IMR-90 (cell line): ENCODE data around the gene ARHGAP24. TPM values are rescaled to one million over a fixed set of nuclear protein-coding genes. Genes with fewer than 3 reads are reported as not detected.

ENCODE experiments used
- ATAC-seq: fragments of 200-7000 bp; cut with Tn5 transposase; 2 replicates; pipeline ENCODE4 v1.9.1; 2020; ENCODE audit warnings: low read depth, mild to moderate bottlenecking, moderate library complexity
- BruUV-seq: library from RNA; stranded (reverse); fragments of 400-500 nt; replicated peaks from 2 replicates; lab custom pipeline; 2021; lab: Mats Ljungman, UMichigan
- CTCF ChIA-PET: fragments of 300-600 bp; formaldehyde crosslinking; extraction: SDS; loops from one replicate; lab custom pipeline; 2021; ENCODE audit warnings: antibody characterized with exemption; lab: Yijun Ruan, JAX
- POLR2A ChIA-PET: fragments of 300-600 bp; sonication (Branson Sonifier 250); formaldehyde crosslinking; loops from one replicate; lab custom pipeline; 2022; ENCODE audit warnings: antibody characterized with exemption; ENCODE audit not compliant: unreplicated experiment; lab: Charles Lee
- DNase-seq: peaks from one replicate; pipeline ENCODE4 v3.0.0; 2013
- H2AFZ ChIP-seq: replicated peaks from 2 replicates; pipeline ENCODE3; 2013; ENCODE audit warnings: low read length, mild to moderate bottlenecking; ENCODE audit not compliant: poor library complexity
- H2AK5ac ChIP-seq: 2 replicates; pipeline ENCODE4 v1.6.1; 2013; ENCODE audit warnings: low read depth, low read length, inconsistent platforms
- H2AK9ac ChIP-seq: replicated peaks from 2 replicates; pipeline ENCODE3; 2013; ENCODE audit warnings: mild to moderate bottlenecking, low read depth, low read length, moderate library complexity; ENCODE audit not compliant: poor library complexity
- H2BK120ac ChIP-seq: 2 replicates; pipeline ENCODE4 v1.6.1; 2013; ENCODE audit warnings: low read depth, low read length, inconsistent platforms
- H2BK15ac ChIP-seq: 3 replicates; pipeline ENCODE4 v1.6.1; 2013; ENCODE audit warnings: low read depth, low read length, inconsistent platforms
- H2BK20ac ChIP-seq: 2 replicates; pipeline ENCODE4 v1.6.1; 2013; ENCODE audit warnings: low read depth, mild to moderate bottlenecking, inconsistent platforms, low read length, moderate library complexity
- H2BK5ac ChIP-seq: 2 replicates; pipeline ENCODE4 v1.6.1; 2013; ENCODE audit warnings: mild to moderate bottlenecking, low read depth, low read length, inconsistent platforms; ENCODE audit not compliant: poor library complexity, severe bottlenecking
- H3K14ac ChIP-seq: replicated peaks from 2 replicates; pipeline ENCODE4 v1.6.1; 2013; ENCODE audit warnings: low read depth, low read length, inconsistent platforms
- H3K18ac ChIP-seq: 2 replicates; pipeline ENCODE4 v1.6.1; 2013; ENCODE audit warnings: low read depth, low read length, control low read depth
- H3K23ac ChIP-seq: 2 replicates; pipeline ENCODE4 v1.6.1; 2013; ENCODE audit warnings: low read depth, low read length, inconsistent platforms
- H3K27ac ChIP-seq: 2 replicates; pipeline ENCODE4 v1.5.1; 2013; ENCODE audit warnings: mild to moderate bottlenecking, control low read depth, low read length; ENCODE audit not compliant: insufficient read depth
- H3K27me3 ChIP-seq: 2 replicates; pipeline ENCODE4 v1.6.1; 2013; ENCODE audit warnings: low read length; ENCODE audit not compliant: control insufficient read depth, insufficient read depth
- H3K36me3 ChIP-seq: 2 replicates; pipeline ENCODE4 v1.6.1; 2013; ENCODE audit warnings: low read length, mixed read lengths; ENCODE audit not compliant: control insufficient read depth, insufficient read depth
- H3K4ac ChIP-seq: 2 replicates; pipeline ENCODE4 v1.6.1; 2013; ENCODE audit warnings: low read depth, low read length, inconsistent platforms
- H3K4me1 ChIP-seq: 2 replicates; pipeline ENCODE4 v1.6.1; 2013; ENCODE audit warnings: low read length, mixed read lengths; ENCODE audit not compliant: control insufficient read depth, insufficient read depth
- H3K4me2 ChIP-seq: 2 replicates; pipeline ENCODE4 v1.6.1; 2013; ENCODE audit warnings: low read depth, mild to moderate bottlenecking, control low read depth, low read length, moderate library complexity
- H3K4me3 ChIP-seq: 2 replicates; pipeline ENCODE4 v1.5.1; 2013; ENCODE audit warnings: low read depth, mild to moderate bottlenecking, control low read depth, low read length, moderate library complexity; ENCODE audit not compliant: insufficient read depth
- H3K56ac ChIP-seq: 2 replicates; pipeline ENCODE4 v1.6.1; 2013; ENCODE audit warnings: low read length, inconsistent platforms; ENCODE audit not compliant: insufficient read depth; ENCODE audit errors: extremely low read depth
- H3K79me1 ChIP-seq, 2 experiments: 2 replicates each; pipeline ENCODE4 v1.6.1; 2013; ENCODE audit warnings: low read length in 2 of 2, inconsistent platforms in 1 of 2, low read depth in 1 of 2
- H3K9ac ChIP-seq: 2 replicates; pipeline ENCODE4 v1.6.1; 2013; ENCODE audit warnings: low read depth, low read length, control low read depth
- H3K9me1 ChIP-seq: 2 replicates; pipeline ENCODE4 v1.6.1; 2013; ENCODE audit warnings: low read length, inconsistent platforms; ENCODE audit not compliant: insufficient read depth
- H3K9me3 ChIP-seq: 2 replicates; pipeline ENCODE4 v1.6.1; 2013; ENCODE audit warnings: low read length; ENCODE audit not compliant: control insufficient read depth, insufficient read depth
- H4K20me1 ChIP-seq: 2 replicates; pipeline ENCODE4 v1.6.1; 2013; ENCODE audit warnings: low read length, inconsistent platforms; ENCODE audit not compliant: insufficient read depth
- H4K5ac ChIP-seq: 2 replicates; pipeline ENCODE4 v1.6.1; 2013; ENCODE audit warnings: mild to moderate bottlenecking, low read depth, low read length, control low read depth
- H4K8ac ChIP-seq, 2 experiments: 2 replicates each; pipeline ENCODE4 v1.6.1; 2013; ENCODE audit warnings: low read depth in 2 of 2, low read length in 2 of 2, control low read depth in 1 of 2, inconsistent platforms in 1 of 2
- H4K91ac ChIP-seq: 2 replicates; pipeline ENCODE4 v1.6.1; 2013; ENCODE audit warnings: low read depth, low read length, inconsistent platforms; ENCODE audit not compliant: insufficient read depth
- CEBPB ChIP-seq: IDR thresholded peaks from 2 replicates; pipeline ENCODE4 v1.6.1; 2012; ENCODE audit warnings: low read depth, low read length, improper control_type of control experiment
- CTCF ChIP-seq: conservative IDR thresholded peaks from 2 replicates; pipeline ENCODE4 v1.5.1; 2012; ENCODE audit warnings: mild to moderate bottlenecking, low read depth, low read length, improper control_type of control experiment
- RFX5 ChIP-seq: IDR thresholded peaks from 2 replicates; pipeline ENCODE4 v1.8.0; 2012; ENCODE audit warnings: low read depth, mild to moderate bottlenecking, low read length, moderate library complexity
- SMC3 ChIP-seq: fragments of 150-350 bp; IDR thresholded peaks from 2 replicates; pipeline ENCODE4 v1.6.1; 2016; ENCODE audit warnings: low read depth, mild to moderate bottlenecking, antibody characterized with exemption, low read length, moderate library complexity
- WGBS, 2 experiments: methylation state at CpG; one replicate each; pipeline versions ENCODE4 v1.1.5 to v1.1.7; 2013; ENCODE audit warnings: missing lambda C conversion rate in 2 of 2; ENCODE audit not compliant: insufficient read length in 1 of 2; ENCODE audit errors: extremely low coverage in 2 of 2; 5-methylcytosine and 5-hydroxymethylcytosine counted together
- dilution Hi-C: fragments of 300-500 bp; cut with HindIII; formaldehyde crosslinking; loops from one replicate; pipeline ENCODE4 v1.14.3; 2018; ENCODE audit warnings: low sequenced_read_pairs; ENCODE audit not compliant: unreplicated experiment
- in situ Hi-C: fragments of 300-500 bp; cut with MboI; formaldehyde crosslinking; loops from 3 replicates; pipeline ENCODE4 v1.14.3; 2019; ENCODE audit warnings: low sequenced_read_pairs, inconsistent platforms, mixed read lengths
- intact Hi-C: fragments of 100-400 bp; cut with micrococcal nuclease; formaldehyde crosslinking; loops from 2 replicates; pipeline ENCODE4 v1.10.0; 2022
- polyA plus RNA-seq, 3 experiments: library from polyadenylated mRNA; depleted of rRNA; stranded (reverse); fragments of >200 nt; gene quantifications; 2 replicates each; pipeline ENCODE4 v1.2.3, GENCODE V29; 2012; ENCODE audit warnings: low replicate concordance in 1 of 3
- total RNA-seq: library from RNA; depleted of rRNA; stranded (reverse); fragments of >200 nt; gene quantifications from 2 replicates; pipeline ENCODE4 v1.2.3, GENCODE V29; 2012

Gene ARHGAP24
- total and polyA plus RNA-seq, 2 of the 4 experiments (the other 2 are of a cell fraction), result 11.9 to 24.0 TPM

GRCh38 chr4:85650908-85651307 is 176.0 kb downstream of the ARHGAP24 start:
- Histone ChIP-seq H3K23ac (no peak overlapping the region), H3K18ac (no peak overlapping the region), H3K4me2 (no peak overlapping the region), H3K9me3 (no peaks in the 10 kb centered on the region), H4K20me1 (no peaks in the 10 kb centered on the region), H2BK15ac (no peak overlapping the region), H4K91ac (no peak overlapping the region), H4K8ac (no peak overlapping the region), H2BK120ac (no peak overlapping the region), H3K4me1 (no peaks in the 10 kb centered on the region), H3K36me3 (no peaks in the 10 kb centered on the region), H3K9ac (no peak overlapping the region), H4K5ac (no peak overlapping the region), H3K4ac (no peak overlapping the region), H2BK20ac (no peak overlapping the region), H3K27me3 (no peaks in the 10 kb centered on the region), H3K14ac (no peak overlapping the region), H3K9me1 (no peaks in the 10 kb centered on the region), H3K79me1 (no peaks in the 10 kb centered on the region), H3K56ac (no peak overlapping the region), H2AFZ (no peak overlapping the region), H2BK5ac (no peak overlapping the region), H3K27ac (no peak overlapping the region), H2AK5ac (no peak overlapping the region), H3K4me3 (no peak overlapping the region), H2AK9ac (no peak overlapping the region)
- dilution Hi-C loops, result no loop called here
- ChIA-PET POLR2A (no interaction called here), CTCF (no interaction called here)
- TF ChIP-seq RFX5, result no peak
- no peak for TF ChIP-seq SMC3
- no peak for TF ChIP-seq CEBPB
- no peak for TF ChIP-seq CTCF
- DNase-seq (no peak), ATAC-seq (no peak)
- WGBS, 2 experiments, result 73% methylated on average over 3 of the region's 4 CpGs; no CpG with 5 or more reads in 1 of the 2 experiments
- intact Hi-C loops, result no loop called here
- in situ Hi-C loops, result no loop called here
- no TSS peak for BruUV-seq
